Neural cell (in vitro differentiated cells): ENCODE measurements around the gene KCNS1.

Source experiments
- CTCF ChIP-seq: fragments of 450-650 bp; IDR thresholded peaks from 2 replicates; pipeline ENCODE4 v1.5.1; 2014; ENCODE audit warnings: antibody characterized with exemption, mild to moderate bottlenecking, moderate library complexity; ENCODE audit not compliant: poor library complexity, severe bottlenecking
- EP300 ChIP-seq: fragments of 450-650 bp; conservative IDR thresholded peaks from 2 replicates; pipeline ENCODE4 v1.6.1; 2014; ENCODE audit warnings: antibody characterized with exemption, mild to moderate bottlenecking, moderate library complexity; ENCODE audit not compliant: poor library complexity, severe bottlenecking
- EZH2 ChIP-seq: fragments of 200-600, 300-800 bp; shearing (Covaris generic), sonication (generic); IDR thresholded peaks from 2 replicates; pipeline ENCODE4 v1.6.1; 2014; ENCODE audit warnings: antibody characterized with exemption, low read length, borderline replicate concordance, mild to moderate bottlenecking; ENCODE audit not compliant: insufficient read depth, poor library complexity, severe bottlenecking
- POLR2AphosphoS5 ChIP-seq: IDR thresholded peaks from 2 replicates; pipeline ENCODE4 v1.6.1; 2012
- RAD21 ChIP-seq: fragments of 450-650 bp; conservative IDR thresholded peaks from 2 replicates; pipeline ENCODE4 v1.6.1; 2014; ENCODE audit warnings: antibody characterized with exemption, mild to moderate bottlenecking, moderate library complexity
- REST ChIP-seq: IDR thresholded peaks from 2 replicates; pipeline ENCODE4 v1.6.1; 2012; ENCODE audit warnings: borderline replicate concordance
- TAF1 ChIP-seq: IDR thresholded peaks from 2 replicates; pipeline ENCODE4 v1.6.1; 2012; ENCODE audit warnings: low read depth

GRCh38 chr20:45049904-45050471 lies 50.9 kb downstream of the KCNS1 start:
- TF ChIP-seq CTCF (no peak), EZH2 (no peak), REST (no peak), EP300 (no peak), POLR2AphosphoS5 (no peak), TAF1 (no peak), RAD21 (no peak)
